ENCODE measurements around the gene RAB22A.
A peak's percentile ranks its signal among the peaks of the same experiment; 100 is the strongest.
"Not testable (repeated sequence)": the region's sequence is repeated elsewhere in the genome, so short reads cannot be mapped to it uniquely, and the experiment has no call there.

Gene RAB22A

GRCh38 chr20:58352468-58352867 lies 43.0 kb downstream of the RAB22A start:
- DNase-seq: no peak

DNA sequence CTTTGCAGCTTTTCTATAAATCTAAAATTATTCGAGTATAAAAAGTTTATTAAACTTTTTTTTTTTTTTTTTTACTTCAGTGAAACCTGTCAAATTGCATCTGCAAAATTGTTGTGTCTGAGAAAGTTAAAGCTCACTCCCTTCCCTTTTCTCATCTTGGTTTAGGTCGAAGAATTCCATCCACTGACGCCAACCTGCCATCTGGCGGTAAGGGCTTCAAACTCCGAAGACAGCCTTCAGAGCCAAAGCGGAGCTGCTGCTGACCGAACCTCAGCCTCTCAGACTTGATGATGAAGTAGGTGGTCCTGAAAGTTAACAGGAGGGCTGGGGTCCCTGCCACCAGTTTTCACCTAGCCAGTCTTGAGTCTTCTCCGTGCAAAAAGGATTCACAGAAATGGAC lies 49.9 kb downstream of the RAB22A start:
- DNase-seq: no peak

DNA sequence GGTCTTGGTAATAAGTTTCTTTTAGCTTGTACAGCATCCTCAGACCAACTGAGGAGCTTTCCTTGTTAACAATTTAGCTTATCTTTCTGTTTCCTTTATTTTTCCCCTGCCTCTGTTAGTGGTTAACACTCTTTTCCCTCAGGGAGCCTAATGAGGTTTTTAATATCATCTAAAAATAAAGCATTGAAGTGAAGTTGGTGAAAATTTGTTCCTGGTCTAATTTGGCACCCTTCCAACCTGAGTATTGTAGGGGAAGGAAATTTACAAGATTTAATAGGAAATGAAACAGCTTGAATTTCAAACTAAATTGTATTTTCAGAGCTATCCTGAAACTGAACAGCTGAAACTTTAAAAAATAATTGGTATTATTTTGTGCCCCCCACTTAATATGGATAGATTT lies 51.4 kb downstream of the RAB22A start:
- DNase-seq: no peak

- DNase-seq: no peak
Measured at GRCh38 chr20:58361481-58362205, 52.1 kb downstream of the RAB22A start.

- no peak for DNase-seq
Measured at GRCh38 chr20:58362206-58362516, 52.6 kb downstream of the RAB22A start.

DNA sequence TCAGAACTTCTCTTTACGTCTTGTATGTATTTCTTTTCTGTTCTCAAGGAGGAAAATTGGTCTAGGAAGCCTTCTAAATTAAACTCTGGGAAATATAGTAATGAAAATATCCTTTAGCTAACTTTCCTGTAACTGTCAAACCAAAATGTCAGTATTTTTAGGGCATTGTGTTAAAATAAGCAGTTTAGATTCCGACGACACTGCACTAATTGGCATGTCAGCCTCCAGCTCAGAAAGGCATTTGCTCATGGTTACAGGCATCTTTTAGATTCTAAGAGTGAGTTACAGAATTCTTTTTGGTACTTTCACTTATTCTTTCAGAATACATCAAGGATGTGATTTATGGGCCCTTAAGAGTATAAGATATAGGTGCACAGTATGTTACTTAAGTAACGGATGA lies 53.5 kb downstream of the RAB22A start:
- DNase-seq: no peak

GRCh38 chr20:58366866-58367265 lies 57.4 kb downstream of the RAB22A start:
- DNase-seq: no peak

GRCh38 chr20:58372806-58373205 lies 63.3 kb downstream of the RAB22A start:
- DNase-seq: no peak

- not testable (repeated sequence) for DNase-seq
Measured at GRCh38 chr20:58373296-58373695, 63.8 kb downstream of the RAB22A start.

- DNase-seq: no peak
Measured at GRCh38 chr20:58374027-58374850, 64.7 kb downstream of the RAB22A start.

DNA sequence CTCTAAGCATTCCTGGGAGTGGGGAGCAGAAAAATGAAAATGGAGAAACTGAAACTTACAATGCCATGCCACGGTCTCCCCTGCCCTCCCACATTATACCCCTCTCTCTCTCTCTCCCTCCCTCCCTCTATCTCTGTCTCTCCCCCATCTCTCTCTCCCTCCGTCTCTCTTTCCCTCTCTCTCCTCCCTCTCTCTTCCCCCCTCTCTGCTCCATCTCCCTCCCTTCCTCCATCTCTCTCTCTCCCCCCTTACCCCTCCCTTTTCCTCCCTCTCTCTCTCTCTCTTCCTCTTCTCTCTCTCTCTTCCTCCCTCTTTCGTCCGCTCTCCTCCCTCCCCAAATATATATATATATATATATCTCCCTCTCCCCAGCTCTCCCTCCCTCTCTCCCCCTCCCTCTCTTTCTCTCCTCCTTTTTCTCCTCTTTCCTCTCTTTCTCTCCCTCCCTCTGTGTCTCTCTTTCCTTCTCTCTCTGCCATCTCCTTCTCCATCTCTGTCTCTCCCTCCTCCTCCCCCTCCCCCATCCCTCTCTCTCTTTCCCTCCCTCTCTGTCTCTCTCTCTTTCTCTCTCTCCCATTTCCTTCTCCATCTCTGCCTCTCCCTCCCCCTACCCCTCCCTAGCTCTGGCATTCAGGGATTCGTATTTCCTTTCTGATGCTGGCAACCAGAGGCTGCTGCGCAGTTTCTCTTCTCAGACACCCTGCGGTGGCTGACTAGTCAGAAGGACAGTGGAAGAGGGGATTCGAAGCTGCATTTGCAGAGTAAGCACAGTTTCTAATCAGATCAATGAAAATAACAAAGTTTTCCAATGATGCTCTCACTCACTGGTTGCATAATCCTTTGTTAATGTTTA lies 65.6 kb downstream of the RAB22A start:
- DNase-seq: no peak

GRCh38 chr20:58375759-58376352 lies 66.3 kb downstream of the RAB22A start:
- DNase-seq: no peak

DNA sequence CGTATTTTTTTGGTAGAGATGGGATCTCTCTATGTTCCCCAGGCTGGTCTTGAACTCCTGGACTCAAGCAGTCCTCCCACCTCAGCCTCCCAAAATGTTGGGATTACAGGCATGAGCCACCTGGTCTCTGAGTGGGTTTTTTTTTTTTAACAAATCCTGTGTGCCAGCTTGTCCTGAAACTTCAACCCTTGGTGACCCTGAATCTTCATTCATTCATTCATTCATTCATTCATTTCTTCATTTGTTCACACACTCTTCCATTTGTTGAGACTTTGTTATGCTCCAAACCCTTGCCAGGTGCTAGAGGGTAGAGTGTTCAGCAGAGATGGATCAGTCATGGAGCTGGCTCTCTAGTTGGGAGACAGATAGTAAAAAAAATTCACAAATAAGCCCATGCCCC lies 67.5 kb downstream of the RAB22A start:
- no peak for DNase-seq

GRCh38 chr20:58377766-58378401 lies 68.4 kb downstream of the RAB22A start:
- DNase-seq: no peak

DNA sequence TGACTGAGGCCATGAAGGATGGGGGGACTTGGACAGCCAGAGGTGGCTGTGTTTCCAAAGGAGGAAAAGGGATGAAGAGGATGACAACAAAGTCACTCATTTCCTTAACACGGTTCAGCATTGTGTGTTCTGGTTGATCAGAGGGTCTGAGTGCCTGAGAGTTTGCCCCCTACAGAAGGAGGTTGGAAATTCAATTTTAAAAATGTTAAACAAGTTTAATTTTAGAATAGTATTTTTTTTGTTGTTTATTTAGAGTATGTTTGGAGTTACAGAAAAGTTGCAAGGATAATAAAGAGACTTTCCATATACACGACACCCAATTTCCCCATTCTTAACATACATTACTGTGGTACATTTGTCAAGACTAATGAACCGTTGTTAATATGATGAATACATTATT lies 69.2 kb downstream of the RAB22A start:
- no peak for DNase-seq

DNA sequence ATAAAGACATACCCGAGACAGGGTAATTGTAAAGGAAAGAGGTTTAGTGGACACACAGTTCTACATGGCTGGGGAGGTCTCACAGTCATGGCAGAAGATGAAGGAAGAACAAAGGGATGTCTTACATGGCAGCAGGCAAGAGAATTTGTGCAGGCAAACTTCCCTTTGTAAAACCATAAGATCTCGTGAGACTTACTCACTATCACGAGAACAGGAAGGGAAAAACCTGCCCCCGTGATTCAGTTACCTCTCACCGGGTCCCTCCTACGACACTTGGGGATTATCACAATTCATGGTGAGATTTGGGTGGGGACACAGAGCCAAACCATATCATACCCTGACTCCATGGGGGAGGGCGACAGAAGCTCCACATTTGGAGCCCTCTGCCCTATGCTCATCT lies 72.1 kb downstream of the RAB22A start:
- no peak for DNase-seq

GRCh38 chr20:58382096-58382495 lies 72.6 kb downstream of the RAB22A start:
- no peak for DNase-seq

- DNase-seq: no peak
Measured at GRCh38 chr20:58384821-58385220, 75.3 kb downstream of the RAB22A start.

GRCh38 chr20:58388028-58388601 lies 78.6 kb downstream of the RAB22A start:
- no peak for DNase-seq

- DNase-seq: peak; percentile 96
Measured at GRCh38 chr20:58388882-58389323, 79.4 kb downstream of the RAB22A start, which contains the start of gene VAPB. Gene VAPB, plus strand, starts transcription at chr20:58389229. Its CDS starts 231 bp downstream, at chr20:58389460.

DNA sequence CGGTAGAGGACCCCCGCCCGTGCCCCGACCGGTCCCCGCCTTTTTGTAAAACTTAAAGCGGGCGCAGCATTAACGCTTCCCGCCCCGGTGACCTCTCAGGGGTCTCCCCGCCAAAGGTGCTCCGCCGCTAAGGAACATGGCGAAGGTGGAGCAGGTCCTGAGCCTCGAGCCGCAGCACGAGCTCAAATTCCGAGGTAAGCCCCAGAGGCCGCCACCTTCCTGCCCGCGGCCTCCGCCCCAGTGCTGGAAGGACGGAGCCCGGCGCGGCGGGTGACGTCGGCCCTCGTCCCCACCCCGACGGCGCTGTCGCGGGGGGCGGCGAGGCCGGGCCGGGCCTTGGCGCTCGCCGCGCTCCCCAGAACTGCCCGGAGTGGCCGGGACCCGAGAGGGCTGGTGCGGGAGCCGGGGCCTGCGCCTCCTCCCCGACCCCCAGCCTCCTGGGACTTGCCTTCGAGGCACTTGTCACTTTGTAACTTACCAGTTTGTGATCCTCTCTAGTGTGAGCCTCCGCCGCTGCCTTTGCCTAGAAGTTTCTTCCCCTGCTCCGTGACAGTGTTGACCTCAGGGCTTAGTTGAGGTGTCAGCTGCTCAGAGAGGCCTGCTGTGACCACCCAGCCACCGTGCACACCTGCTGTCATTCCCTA lies 79.9 kb downstream of the RAB22A start:
- peak; percentile 58 for DNase-seq

Measured in NCI-H1105 (cell line).